GM23248 (cell line): ENCODE data around the gene ZNF467.

Experiments used
- EZH2 ChIP-seq: fragments of 200-600 bp; sonication (generic); IDR thresholded peaks from 2 replicates; pipeline ENCODE4 v1.6.1; 2018; ENCODE audit warnings: antibody characterized with exemption, mild to moderate bottlenecking; ENCODE audit not compliant: insufficient read depth, poor library complexity, severe bottlenecking
- EZH2phosphoT487 ChIP-seq: fragments of 200-600 bp; sonication (generic); IDR thresholded peaks from 2 replicates; pipeline ENCODE4 v1.6.1; 2018; ENCODE audit warnings: antibody characterized with exemption, moderate library complexity, mild to moderate bottlenecking, low read depth; ENCODE audit not compliant: insufficient read depth

GRCh38 chr7:149725426-149725821 is 48.0 kb downstream of the ZNF467 start:
- TF ChIP-seq EZH2 (no peak), EZH2phosphoT487 (no peak)
